ENCODE measurements around the gene TLCD4. TPM values are rescaled to one million over a fixed set of nuclear protein-coding genes. Genes with fewer than 3 reads are reported as not detected.

TLCD4 gene
- total and polyA plus RNA-seq, 2 of the 8 experiments (the other 6 are each of a cell fraction or from before 2014, with no cell fraction given) = 0.79 to 4.2 TPM

DNA sequence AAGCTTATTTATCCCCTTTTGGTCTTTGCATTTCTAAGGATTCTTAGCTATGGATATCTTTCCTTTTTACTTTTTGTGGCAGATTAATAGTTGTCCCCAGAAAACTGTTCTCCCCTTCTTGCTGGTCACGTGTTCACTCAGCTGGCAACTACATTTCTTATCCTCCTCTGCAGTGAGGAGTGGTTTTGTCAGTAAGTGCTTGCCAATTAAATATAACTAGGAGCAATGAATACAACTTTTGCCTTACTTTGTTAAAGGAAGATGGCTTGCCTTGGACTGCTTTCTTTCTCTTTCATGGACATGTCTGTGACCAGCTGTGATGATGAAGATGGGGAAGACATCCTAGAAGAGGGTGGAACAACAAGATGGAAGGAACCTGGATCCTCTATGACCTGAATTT, 28.9 kb upstream of the TLCD4 start:
- Histone ChIP-seq H3K23ac (ENCODE audit: insufficient read length) (no peak overlapping the region), H2AFZ (ENCODE audit: low read length) (no peak overlapping the region), H3K4ac (replicated peaks; ENCODE audit: insufficient read length, low read depth, low read length) (no peak overlapping the region), H3K9me3 (ENCODE audit: insufficient read depth in 2 of 2, low read depth in 1 of 2, low read length in 1 of 2) (peaks cover 0 to 2% of the 10 kb centered on the region in 2 experiments; a peak in 1 of 4 replicates), H2BK12ac (ENCODE audit: low read depth, low read length) (no peak overlapping the region), H4K8ac (ENCODE audit: extremely low read depth, insufficient read depth, low read length) (no peak overlapping the region), H3K14ac (ENCODE audit: insufficient read length) (no peak overlapping the region), H3K18ac (ENCODE audit: extremely low read depth, low read length) (no peak overlapping the region), H2BK15ac (ENCODE audit: low read length) (no peak overlapping the region), H2BK5ac (ENCODE audit: low read depth, low read length) (no peak overlapping the region), H3K36me3 (ENCODE audit: control insufficient read depth in 2 of 4, insufficient read depth in 4 of 4, low read length in 3 of 4) (no peaks in the 10 kb centered on the region), H3K79me2 (ENCODE audit: control insufficient read depth in 1 of 2, insufficient read depth in 2 of 2, low read length in 2 of 2) (no peaks in the 10 kb centered on the region), H3K4me1 (replicated peaks in 1 of 4; ENCODE audit: control insufficient read depth in 3 of 4, insufficient read depth in 4 of 4, low read length in 3 of 4) (peaks cover 0 to 10% (median 6%) of the 10 kb centered on the region in 4 experiments; a peak in 6 of 7 replicates), H2AK5ac (ENCODE audit: low read depth, low read length) (no peak overlapping the region), H3K4me2 (ENCODE audit: insufficient read depth in 1 of 2, low read depth in 2 of 2, low read length in 2 of 2) (no peak overlapping the region), H4K91ac (replicated peaks; ENCODE audit: insufficient read length, low read length) (no peak overlapping the region), H3K4me3 (ENCODE audit: extremely low read depth in 1 of 4, insufficient read depth in 2 of 4, low read depth in 3 of 4, low read length in 4 of 4) (no peak overlapping the region), H3K9ac (replicated peaks in 1 of 4; ENCODE audit: extremely low read depth in 1 of 4, low read depth in 3 of 4, low read length in 3 of 4) (no peak overlapping the region), H2BK20ac (ENCODE audit: low read length) (no peak overlapping the region), H3K27ac (ENCODE audit: low read depth, low read length) (no peak overlapping the region), H4K20me1 (replicated peaks in 1 of 2; ENCODE audit: control insufficient read depth in 1 of 2, insufficient read depth in 2 of 2, low read length in 2 of 2) (no peaks in the 10 kb centered on the region), H3K27me3 (replicated peaks in 1 of 4; ENCODE audit: control insufficient read depth in 3 of 4, extremely low read depth in 1 of 4, insufficient read depth in 3 of 4, low read length in 3 of 4) (no peaks in the 10 kb centered on the region), H2BK120ac (replicated peaks; ENCODE audit: low read depth, low read length) (no peak overlapping the region), H3K79me1 (ENCODE audit: low read depth, low read length) (no peaks in the 10 kb centered on the region), H3K23me2 (ENCODE audit: low read depth, low read length) (no peaks in the 10 kb centered on the region), H4K5ac (ENCODE audit: insufficient read length, low read depth, low read length) (no peak overlapping the region), H3K56ac (replicated peaks; ENCODE audit: insufficient read length, low read depth, low read length) (no peak overlapping the region)
- DNase-seq (ENCODE audit: low read depth in 1 of 2, low spot score in 2 of 2) (no peak), FAIRE-seq (no peak)
- ChIA-PET POLR2A (ENCODE audit: partially characterized antibody) (no interaction called here), CTCF (ENCODE audit: partially characterized antibody) (interaction anchor here (0.6 to 1.6 kb wide), 5 partner anchors 18 to 1685 kb away, joined by 3 to 5 read pairs (median 5); partner anchors contain the start of genes RWDD3 and TLCD4)
- WGBS, 2 experiments (ENCODE audit: extremely low coverage in 1 of 2, insufficient coverage in 1 of 2, insufficient read length in 1 of 2, insufficient replicate concordance in 2 of 2, low coverage in 1 of 2, low lambda C conversion rate in 2 of 2, missing lambda C conversion rate in 1 of 2) = 100% methylated on average over 1 of the region's 1 CpG; no CpG with 5 or more reads in 1 of the 2 experiments
- TF ChIP-seq TCF12 (IDR thresholded peaks at IDR 0.05; ENCODE audit: low read depth, low read length) = no peak
- TF ChIP-seq SUZ12 (IDR thresholded peaks at IDR 0.05; ENCODE audit: low read length) = no peak
- no peak for TF ChIP-seq YY1 (IDR thresholded peaks at IDR 0.05; ENCODE audit: low read depth, low read length)
- no peak for TF ChIP-seq POLR2A (IDR thresholded peaks at IDR 0.05; ENCODE audit: control extremely low read depth in 1 of 2, low read depth in 2 of 2, low read length in 2 of 2)
- no peak for TF ChIP-seq RXRA (IDR thresholded peaks at IDR 0.05; ENCODE audit: insufficient read depth, low read depth, low read length)
- no peak for TF ChIP-seq ASH2L (IDR thresholded peaks at IDR 0.05; ENCODE audit: low read length)
- no peak for TF ChIP-seq EP300 (IDR thresholded peaks at IDR 0.05; ENCODE audit: borderline replicate concordance in 1 of 2, low read depth in 2 of 2, low read length in 2 of 2)
- no peak for TF ChIP-seq CHD2 (IDR thresholded peaks at IDR 0.05; ENCODE audit: low read length)
- TF ChIP-seq, protein P1, sequence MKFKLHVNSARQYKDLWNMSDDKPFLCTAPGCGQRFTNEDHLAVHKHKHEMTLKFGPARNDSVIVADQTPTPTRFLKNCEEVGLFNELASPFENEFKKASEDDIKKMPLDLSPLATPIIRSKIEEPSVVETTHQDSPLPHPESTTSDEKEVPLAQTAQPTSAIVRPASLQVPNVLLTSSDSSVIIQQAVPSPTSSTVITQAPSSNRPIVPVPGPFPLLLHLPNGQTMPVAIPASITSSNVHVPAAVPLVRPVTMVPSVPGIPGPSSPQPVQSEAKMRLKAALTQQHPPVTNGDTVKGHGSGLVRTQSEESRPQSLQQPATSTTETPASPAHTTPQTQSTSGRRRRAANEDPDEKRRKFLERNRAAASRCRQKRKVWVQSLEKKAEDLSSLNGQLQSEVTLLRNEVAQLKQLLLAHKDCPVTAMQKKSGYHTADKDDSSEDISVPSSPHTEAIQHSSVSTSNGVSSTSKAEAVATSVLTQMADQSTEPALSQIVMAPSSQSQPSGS (IDR thresholded peaks at IDR 0.05; ENCODE audit: low read length) = no peak
- TF ChIP-seq SP1 (IDR thresholded peaks at IDR 0.05; ENCODE audit: low read depth, low read length) = no peak
- no peak for TF ChIP-seq CEBPB (IDR thresholded peaks at IDR 0.05; ENCODE audit: low read depth, low read length)
- no peak for TF ChIP-seq HDAC6 (IDR thresholded peaks at IDR 0.05; ENCODE audit: low read depth, low read length)
- TF ChIP-seq, protein P2, sequence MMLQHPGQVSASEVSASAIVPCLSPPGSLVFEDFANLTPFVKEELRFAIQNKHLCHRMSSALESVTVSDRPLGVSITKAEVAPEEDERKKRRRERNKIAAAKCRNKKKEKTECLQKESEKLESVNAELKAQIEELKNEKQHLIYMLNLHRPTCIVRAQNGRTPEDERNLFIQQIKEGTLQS (IDR thresholded peaks at IDR 0.05; ENCODE audit: insufficient read depth, low read depth, low read length) = no peak

Data from H1 (cell line).